ENCODE data around the gene SEPHS1.

SEPHS1 gene

DNA sequence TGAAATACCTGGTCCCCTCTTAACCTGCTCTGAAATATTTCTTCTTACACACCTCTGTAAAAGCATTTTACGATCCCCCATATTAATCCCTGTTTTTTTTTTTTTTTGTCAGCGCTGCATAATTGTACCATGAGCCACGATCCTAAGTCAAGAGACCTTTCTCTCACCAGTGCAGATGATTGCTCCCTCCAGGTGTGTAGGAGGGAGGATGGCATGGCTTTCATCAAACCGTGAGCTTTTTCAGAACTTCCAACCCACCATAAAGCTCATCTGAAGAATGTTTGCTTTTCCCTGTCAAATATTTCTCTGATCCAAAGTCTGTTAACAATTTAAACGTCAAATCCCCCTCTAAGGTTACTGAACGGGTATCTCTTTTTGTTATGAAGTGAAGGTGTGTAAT, 28.2 kb upstream of the SEPHS1 start:
- H3K4me3 ChIP-seq (ENCODE audit: low read depth, low read length), result no peak overlapping the region
- TF ChIP-seq, protein P1, sequence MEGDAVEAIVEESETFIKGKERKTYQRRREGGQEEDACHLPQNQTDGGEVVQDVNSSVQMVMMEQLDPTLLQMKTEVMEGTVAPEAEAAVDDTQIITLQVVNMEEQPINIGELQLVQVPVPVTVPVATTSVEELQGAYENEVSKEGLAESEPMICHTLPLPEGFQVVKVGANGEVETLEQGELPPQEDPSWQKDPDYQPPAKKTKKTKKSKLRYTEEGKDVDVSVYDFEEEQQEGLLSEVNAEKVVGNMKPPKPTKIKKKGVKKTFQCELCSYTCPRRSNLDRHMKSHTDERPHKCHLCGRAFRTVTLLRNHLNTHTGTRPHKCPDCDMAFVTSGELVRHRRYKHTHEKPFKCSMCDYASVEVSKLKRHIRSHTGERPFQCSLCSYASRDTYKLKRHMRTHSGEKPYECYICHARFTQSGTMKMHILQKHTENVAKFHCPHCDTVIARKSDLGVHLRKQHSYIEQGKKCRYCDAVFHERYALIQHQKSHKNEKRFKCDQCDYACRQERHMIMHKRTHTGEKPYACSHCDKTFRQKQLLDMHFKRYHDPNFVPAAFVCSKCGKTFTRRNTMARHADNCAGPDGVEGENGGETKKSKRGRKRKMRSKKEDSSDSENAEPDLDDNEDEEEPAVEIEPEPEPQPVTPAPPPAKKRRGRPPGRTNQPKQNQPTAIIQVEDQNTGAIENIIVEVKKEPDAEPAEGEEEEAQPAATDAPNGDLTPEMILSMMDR (IDR thresholded peaks at IDR 0.05; ENCODE audit: borderline replicate concordance, insufficient read depth, low read depth, low read length), result no peak

DNA sequence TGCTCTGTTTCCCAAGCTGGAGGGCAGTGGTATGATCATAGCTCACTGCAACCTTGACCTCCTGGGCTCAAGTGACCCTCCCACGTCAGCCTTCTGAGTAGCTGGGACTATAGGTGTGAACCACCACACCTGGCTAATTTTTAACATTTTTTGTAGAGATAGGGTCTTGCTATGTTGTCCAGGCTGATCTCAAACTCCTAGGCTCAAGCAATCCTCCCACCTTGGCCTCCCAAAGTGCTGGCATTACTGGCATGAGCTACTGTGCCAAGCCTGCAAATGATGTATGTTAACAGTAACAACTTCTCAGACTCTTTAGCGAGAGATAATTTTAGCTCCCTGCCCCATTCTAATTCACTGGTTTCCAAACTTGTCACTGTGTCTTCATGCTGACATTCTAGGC, 27.7 kb upstream of the SEPHS1 start:
- H3K4me3 ChIP-seq (ENCODE audit: low read depth, low read length), result no peak overlapping the region

DNA sequence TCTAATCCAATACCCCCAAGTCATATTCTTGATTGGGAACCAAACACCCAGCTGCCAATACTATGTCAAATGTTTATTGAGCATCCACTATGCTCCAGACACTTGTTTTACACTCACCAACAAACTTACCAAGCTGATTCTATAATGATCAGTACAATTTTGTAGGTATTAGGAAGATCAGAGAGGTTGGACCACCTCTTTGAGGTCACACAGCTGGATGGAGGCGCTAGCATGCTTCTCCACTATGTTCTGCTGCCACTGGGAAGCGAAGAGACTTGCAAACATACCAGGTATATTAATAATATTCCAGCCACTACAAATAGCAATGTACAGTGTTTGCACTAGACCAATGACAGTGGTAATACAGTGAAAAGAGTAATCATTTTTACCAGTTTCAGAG, 25.6 kb upstream of the SEPHS1 start:
- TF ChIP-seq, protein P1 (IDR thresholded peaks at IDR 0.05; ENCODE audit: borderline replicate concordance, insufficient read depth, low read depth, low read length), result no peak
- no peak overlapping the region for H3K4me3 ChIP-seq (ENCODE audit: low read depth, low read length)

More for the DNA sequence above, 27.7 kb upstream of the SEPHS1 start:
- TF ChIP-seq, protein P1 (IDR thresholded peaks at IDR 0.05; ENCODE audit: borderline replicate concordance, insufficient read depth, low read depth, low read length), result no peak

DNA sequence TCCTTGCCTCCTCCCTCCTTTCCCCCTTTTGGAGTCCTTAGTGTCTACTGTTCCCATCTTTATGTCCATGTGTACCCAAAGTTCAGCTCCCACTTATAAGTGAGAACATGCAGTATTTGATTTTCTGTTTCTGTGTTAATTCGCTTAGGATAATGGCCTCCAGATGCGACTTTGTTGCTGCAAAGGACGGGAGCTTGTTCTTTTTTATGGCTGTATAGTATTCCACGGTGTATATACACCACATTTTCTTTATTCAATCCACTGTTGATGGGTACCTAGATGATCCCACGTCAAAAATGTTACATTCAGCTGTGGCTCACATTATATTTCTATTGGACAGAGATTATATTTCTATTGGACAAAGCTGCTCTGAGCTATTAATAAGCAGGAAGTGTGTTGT, 24.4 kb upstream of the SEPHS1 start:
- H3K4me3 ChIP-seq (ENCODE audit: low read depth, low read length), result no peak overlapping the region
- TF ChIP-seq, protein P1 (IDR thresholded peaks at IDR 0.05; ENCODE audit: borderline replicate concordance, insufficient read depth, low read depth, low read length), result no peak

DNA sequence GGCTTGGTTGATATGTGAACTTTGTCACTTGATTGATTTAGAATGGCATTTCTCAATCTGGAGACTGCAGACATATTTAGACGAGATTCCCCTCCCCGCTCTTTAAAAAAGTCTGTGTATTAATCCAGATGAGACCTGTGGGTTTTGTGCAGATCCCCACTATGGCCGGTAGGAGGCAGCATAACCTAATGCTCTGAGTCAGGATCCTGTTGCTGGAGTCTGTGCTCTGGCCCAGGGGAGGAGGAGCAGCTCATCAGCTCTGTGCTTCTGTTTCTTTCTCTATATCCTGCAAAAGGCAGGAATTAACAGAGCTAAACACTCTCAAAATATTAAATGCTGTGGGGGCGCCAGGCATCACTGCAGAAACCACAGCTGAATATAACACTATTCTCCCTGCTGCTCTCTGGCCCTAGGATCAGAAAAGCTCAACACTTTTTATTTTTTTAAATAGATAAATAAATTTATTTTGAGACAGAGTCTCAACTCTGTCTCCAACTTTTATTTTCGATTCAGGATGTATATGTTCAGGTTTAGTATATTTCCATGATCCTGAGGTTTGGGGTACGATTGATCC, 23.9 kb upstream of the SEPHS1 start:
- TF ChIP-seq, protein P1 (IDR thresholded peaks at IDR 0.05; ENCODE audit: borderline replicate concordance, insufficient read depth, low read depth, low read length), result peak; percentile 86
- H3K4me3 ChIP-seq (ENCODE audit: low read depth, low read length), result no peak overlapping the region

DNA sequence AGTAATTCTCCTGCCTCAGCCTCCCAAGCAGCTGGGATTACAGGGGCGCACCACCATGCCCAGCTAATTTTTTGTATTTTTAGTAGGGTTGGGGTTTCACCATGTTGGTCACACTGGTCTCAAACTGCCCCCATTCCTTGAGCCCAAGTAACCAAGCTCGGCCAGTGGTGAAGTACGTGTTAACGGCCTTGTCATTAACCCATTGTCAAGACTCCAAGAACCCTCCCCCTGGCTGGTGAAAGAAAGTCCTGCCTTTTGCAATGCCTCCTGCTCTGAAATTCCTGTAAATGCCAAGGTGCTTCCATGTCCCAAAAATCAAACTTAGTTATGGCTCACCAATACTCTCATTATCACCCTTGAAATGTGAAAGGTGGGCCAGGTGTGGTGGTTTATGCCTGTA, 18.8 kb upstream of the SEPHS1 start:
- TF ChIP-seq, protein P1 (IDR thresholded peaks at IDR 0.05; ENCODE audit: borderline replicate concordance, insufficient read depth, low read depth, low read length), result no peak
- no peak overlapping the region for H3K4me3 ChIP-seq (ENCODE audit: low read depth, low read length)

DNA sequence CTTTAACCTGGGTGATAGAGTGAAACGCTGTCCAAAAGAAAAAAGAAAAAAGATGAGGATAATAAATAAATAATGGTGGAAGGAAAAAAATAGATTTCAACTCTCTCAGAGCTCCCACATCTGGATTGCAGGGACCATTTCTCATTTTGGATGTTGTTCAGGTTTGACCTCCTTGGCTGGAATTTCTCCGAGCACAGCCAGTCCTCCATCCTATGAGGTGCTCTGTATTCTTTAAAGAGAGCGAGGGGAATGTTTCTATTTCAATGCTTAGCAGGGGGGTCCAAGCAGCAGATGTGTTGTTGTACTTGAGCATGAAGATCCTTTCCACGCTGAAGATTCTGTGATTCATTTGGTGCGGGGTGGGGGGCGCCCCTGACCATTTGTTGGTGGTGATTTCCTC, 17.7 kb upstream of the SEPHS1 start:
- TF ChIP-seq, protein P1 (IDR thresholded peaks at IDR 0.05; ENCODE audit: borderline replicate concordance, insufficient read depth, low read depth, low read length), result no peak
- no peak overlapping the region for H3K4me3 ChIP-seq (ENCODE audit: low read depth, low read length)

Data from GM12875 (cell line).